HUES48 (cell line): Measurements from ENCODE around the gene CTNNA3.

Experiments used
- H3K27ac ChIP-seq: one replicate; pipeline ENCODE4 v1.7.0; 2013; ENCODE audit warnings: low read depth, low read length, inconsistent platforms
- H3K27me3 ChIP-seq: 2 replicates; pipeline ENCODE4 v1.6.1; 2013; ENCODE audit warnings: mild to moderate bottlenecking, low read length; ENCODE audit not compliant: control insufficient read depth, insufficient read depth
- H3K36me3 ChIP-seq: 2 replicates; pipeline ENCODE4 v1.6.1; 2013; ENCODE audit warnings: low read length; ENCODE audit not compliant: control insufficient read depth, insufficient read depth
- H3K4me1 ChIP-seq: 2 replicates; pipeline ENCODE4 v1.6.1; 2013; ENCODE audit warnings: mild to moderate bottlenecking, low read length; ENCODE audit not compliant: control insufficient read depth, insufficient read depth
- H3K4me3 ChIP-seq: 2 replicates; pipeline ENCODE4 v1.5.1; 2013; ENCODE audit warnings: mild to moderate bottlenecking, low read depth, low read length
- H3K9ac ChIP-seq: 2 replicates; pipeline ENCODE4 v1.6.1; 2013; ENCODE audit warnings: mild to moderate bottlenecking, low read depth, low read length, moderate library complexity
- H3K9me3 ChIP-seq: 2 replicates; pipeline ENCODE4 v1.6.1; 2013; ENCODE audit warnings: low read length; ENCODE audit not compliant: control insufficient read depth, insufficient read depth

CTNNA3 gene

GRCh38 chr10:66176772-66177171 lies 1519.2 kb downstream of the CTNNA3 start:
- no peak overlapping the region for H3K4me3 ChIP-seq
- H3K9me3 ChIP-seq: no peaks in the 10 kb centered on the region
- no peak overlapping the region for H3K27ac ChIP-seq
- no peaks in the 10 kb centered on the region for H3K27me3 ChIP-seq
- H3K9ac ChIP-seq: no peak overlapping the region
- no peaks in the 10 kb centered on the region for H3K36me3 ChIP-seq
- H3K4me1 ChIP-seq: no peaks in the 10 kb centered on the region

GRCh38 chr10:66167816-66168215 lies 1528.2 kb downstream of the CTNNA3 start:
- no peak overlapping the region for H3K9ac ChIP-seq
- no peaks in the 10 kb centered on the region for H3K36me3 ChIP-seq
- H3K4me3 ChIP-seq: no peak overlapping the region
- H3K27me3 ChIP-seq: no peaks in the 10 kb centered on the region
- no peaks in the 10 kb centered on the region for H3K9me3 ChIP-seq
- no peaks in the 10 kb centered on the region for H3K4me1 ChIP-seq
- H3K27ac ChIP-seq: no peak overlapping the region

GRCh38 chr10:66162560-66163143 lies 1533.3 kb downstream of the CTNNA3 start:
- H3K9ac ChIP-seq: no peak overlapping the region
- no peak overlapping the region for H3K4me3 ChIP-seq
- no peaks in the 10 kb centered on the region for H3K36me3 ChIP-seq
- H3K9me3 ChIP-seq: no peaks in the 10 kb centered on the region
- no peaks in the 10 kb centered on the region for H3K27me3 ChIP-seq
- H3K27ac ChIP-seq: no peak overlapping the region
- peaks cover 2% of the 10 kb centered on the region; the same call in 1 of the 2 replicates for H3K4me1 ChIP-seq

- H3K36me3 ChIP-seq: no peaks in the 10 kb centered on the region
- no peaks in the 10 kb centered on the region for H3K27me3 ChIP-seq
- H3K4me1 ChIP-seq: no peaks in the 10 kb centered on the region
- H3K9ac ChIP-seq: no peak overlapping the region
- no peak overlapping the region for H3K4me3 ChIP-seq
- no peak overlapping the region for H3K27ac ChIP-seq
- no peaks in the 10 kb centered on the region for H3K9me3 ChIP-seq
These were observed 1544.6 kb downstream of the CTNNA3 start for GRCh38 chr10:66151346-66151745.

- H3K9me3 ChIP-seq: no peaks in the 10 kb centered on the region
- H3K36me3 ChIP-seq: no peaks in the 10 kb centered on the region
- H3K4me3 ChIP-seq: no peak overlapping the region
- no peak overlapping the region for H3K9ac ChIP-seq
- H3K27me3 ChIP-seq: no peaks in the 10 kb centered on the region
- H3K27ac ChIP-seq: no peak overlapping the region
- no peaks in the 10 kb centered on the region for H3K4me1 ChIP-seq
These were observed 1547.7 kb downstream of the CTNNA3 start for GRCh38 chr10:66148312-66148711.

- no peaks in the 10 kb centered on the region for H3K36me3 ChIP-seq
- no peak overlapping the region for H3K9ac ChIP-seq
- H3K9me3 ChIP-seq: no peaks in the 10 kb centered on the region
- no peak overlapping the region for H3K27ac ChIP-seq
- H3K27me3 ChIP-seq: no peaks in the 10 kb centered on the region
- H3K4me3 ChIP-seq: no peak overlapping the region
- H3K4me1 ChIP-seq: no peaks in the 10 kb centered on the region
These were observed 1552.0 kb downstream of the CTNNA3 start for GRCh38 chr10:66144016-66144415.

- H3K27ac ChIP-seq: no peak overlapping the region
- no peaks in the 10 kb centered on the region for H3K36me3 ChIP-seq
- H3K27me3 ChIP-seq: no peaks in the 10 kb centered on the region
- no peaks in the 10 kb centered on the region for H3K9me3 ChIP-seq
- no peak overlapping the region for H3K9ac ChIP-seq
- no peaks in the 10 kb centered on the region for H3K4me1 ChIP-seq
- H3K4me3 ChIP-seq: no peak overlapping the region
These were observed 1593.2 kb downstream of the CTNNA3 start for GRCh38 chr10:66102756-66103155.

- Histone ChIP-seq H3K9ac (no peak overlapping the region), H3K9me3 (no peaks in the 10 kb centered on the region), H3K27ac (no peak overlapping the region), H3K4me1 (no peaks in the 10 kb centered on the region), H3K27me3 (no peaks in the 10 kb centered on the region), H3K4me3 (no peak overlapping the region), H3K36me3 (no peaks in the 10 kb centered on the region)
These were observed 1597.2 kb downstream of the CTNNA3 start for GRCh38 chr10:66098595-66099480.

GRCh38 chr10:66095610-66096009 lies 1600.4 kb downstream of the CTNNA3 start:
- H3K9ac ChIP-seq: no peak overlapping the region
- H3K4me3 ChIP-seq: no peak overlapping the region
- H3K36me3 ChIP-seq: no peaks in the 10 kb centered on the region
- no peak overlapping the region for H3K27ac ChIP-seq
- no peaks in the 10 kb centered on the region for H3K27me3 ChIP-seq
- no peaks in the 10 kb centered on the region for H3K4me1 ChIP-seq
- no peaks in the 10 kb centered on the region for H3K9me3 ChIP-seq

- H3K27me3 ChIP-seq: no peaks in the 10 kb centered on the region
- no peaks in the 10 kb centered on the region for H3K9me3 ChIP-seq
- no peaks in the 10 kb centered on the region for H3K4me1 ChIP-seq
- no peaks in the 10 kb centered on the region for H3K36me3 ChIP-seq
- H3K9ac ChIP-seq: no peak overlapping the region
- no peak overlapping the region for H3K27ac ChIP-seq
- no peak overlapping the region for H3K4me3 ChIP-seq
These were observed 1610.1 kb downstream of the CTNNA3 start for GRCh38 chr10:66085906-66086305.

- H3K9me3 ChIP-seq: no peaks in the 10 kb centered on the region
- H3K36me3 ChIP-seq: no peaks in the 10 kb centered on the region
- no peaks in the 10 kb centered on the region for H3K4me1 ChIP-seq
- H3K27ac ChIP-seq: no peak overlapping the region
- no peak overlapping the region for H3K9ac ChIP-seq
- no peaks in the 10 kb centered on the region for H3K27me3 ChIP-seq
- no peak overlapping the region for H3K4me3 ChIP-seq
These were observed 1624.1 kb downstream of the CTNNA3 start for GRCh38 chr10:66071907-66072306.
